Ishikawa (cell line): ENCODE measurements around the gene TEX14.

Experiments
- CREB1 ChIP-seq: IDR thresholded peaks from 2 replicates; pipeline ENCODE4 v1.6.1; 2012; ENCODE audit warnings: low read depth
- EP300 ChIP-seq: IDR thresholded peaks from 2 replicates; pipeline ENCODE4 v1.6.1; 2012; ENCODE audit warnings: borderline replicate concordance
- RAD21 ChIP-seq: IDR thresholded peaks from 2 replicates; pipeline ENCODE4 v1.6.1; 2012; ENCODE audit warnings: low read depth
- TEAD4 ChIP-seq: IDR thresholded peaks from 2 replicates; pipeline ENCODE4 v1.6.1; 2012
- TF ChIP-seq, protein P1 (sequence below): IDR thresholded peaks from 2 replicates; pipeline ENCODE4 v1.6.1; 2012
- TF ChIP-seq, protein P2 (sequence below): IDR thresholded peaks from 2 replicates; pipeline ENCODE4 v1.6.1; 2012; ENCODE audit warnings: low read depth, mild to moderate bottlenecking

DNA sequence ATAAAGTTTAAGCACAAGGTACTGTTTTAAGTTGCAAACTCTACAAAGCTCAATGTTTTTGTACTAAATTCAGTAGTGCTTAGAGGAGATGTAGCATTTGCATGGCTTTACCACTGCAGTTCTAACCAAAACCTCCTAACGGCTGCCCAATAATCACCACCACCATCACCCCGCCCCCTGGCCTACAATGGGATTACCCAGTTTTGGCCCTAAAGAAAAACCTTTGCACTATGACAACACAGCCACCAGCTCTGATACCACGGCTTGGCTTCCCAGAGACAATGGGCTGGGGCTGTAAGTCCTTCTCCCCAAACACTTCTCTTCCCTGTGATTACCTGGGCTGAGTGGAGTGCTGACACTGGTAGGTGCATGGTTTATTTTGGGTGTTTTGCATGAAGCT lies 119.0 kb downstream of the TEX14 start:
- TF ChIP-seq CREB1 (no peak), EP300 (no peak), RAD21 (no peak), TEAD4 (no peak)
- TF ChIP-seq, protein P1, sequence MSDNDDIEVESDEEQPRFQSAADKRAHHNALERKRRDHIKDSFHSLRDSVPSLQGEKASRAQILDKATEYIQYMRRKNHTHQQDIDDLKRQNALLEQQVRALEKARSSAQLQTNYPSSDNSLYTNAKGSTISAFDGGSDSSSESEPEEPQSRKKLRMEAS, result no peak
- TF ChIP-seq, protein P2, sequence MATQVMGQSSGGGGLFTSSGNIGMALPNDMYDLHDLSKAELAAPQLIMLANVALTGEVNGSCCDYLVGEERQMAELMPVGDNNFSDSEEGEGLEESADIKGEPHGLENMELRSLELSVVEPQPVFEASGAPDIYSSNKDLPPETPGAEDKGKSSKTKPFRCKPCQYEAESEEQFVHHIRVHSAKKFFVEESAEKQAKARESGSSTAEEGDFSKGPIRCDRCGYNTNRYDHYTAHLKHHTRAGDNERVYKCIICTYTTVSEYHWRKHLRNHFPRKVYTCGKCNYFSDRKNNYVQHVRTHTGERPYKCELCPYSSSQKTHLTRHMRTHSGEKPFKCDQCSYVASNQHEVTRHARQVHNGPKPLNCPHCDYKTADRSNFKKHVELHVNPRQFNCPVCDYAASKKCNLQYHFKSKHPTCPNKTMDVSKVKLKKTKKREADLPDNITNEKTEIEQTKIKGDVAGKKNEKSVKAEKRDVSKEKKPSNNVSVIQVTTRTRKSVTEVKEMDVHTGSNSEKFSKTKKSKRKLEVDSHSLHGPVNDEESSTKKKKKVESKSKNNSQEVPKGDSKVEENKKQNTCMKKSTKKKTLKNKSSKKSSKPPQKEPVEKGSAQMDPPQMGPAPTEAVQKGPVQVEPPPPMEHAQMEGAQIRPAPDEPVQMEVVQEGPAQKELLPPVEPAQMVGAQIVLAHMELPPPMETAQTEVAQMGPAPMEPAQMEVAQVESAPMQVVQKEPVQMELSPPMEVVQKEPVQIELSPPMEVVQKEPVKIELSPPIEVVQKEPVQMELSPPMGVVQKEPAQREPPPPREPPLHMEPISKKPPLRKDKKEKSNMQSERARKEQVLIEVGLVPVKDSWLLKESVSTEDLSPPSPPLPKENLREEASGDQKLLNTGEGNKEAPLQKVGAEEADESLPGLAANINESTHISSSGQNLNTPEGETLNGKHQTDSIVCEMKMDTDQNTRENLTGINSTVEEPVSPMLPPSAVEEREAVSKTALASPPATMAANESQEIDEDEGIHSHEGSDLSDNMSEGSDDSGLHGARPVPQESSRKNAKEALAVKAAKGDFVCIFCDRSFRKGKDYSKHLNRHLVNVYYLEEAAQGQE, result no peak
